ENCODE measurements around the gene ZNF839.

- TF ChIP-seq CTCF (IDR thresholded peaks at IDR 0.05): peak; percentile 69
- no peak for TF ChIP-seq ZFX (IDR thresholded peaks at IDR 0.05; ENCODE audit: borderline replicate concordance)
Measured at GRCh38 chr14:102317564-102318248, 1.8 kb upstream of the ZNF839 start.
